Measurements from ENCODE around the gene MRLN. TPM values are rescaled to one million over a fixed set of nuclear protein-coding genes. Genes with fewer than 3 reads are reported as not detected.

MRLN gene
- polyA plus RNA-seq, 1 of the 3 experiments (the other 2 are of a cell fraction) = not detected

GRCh38 chr10:59702347-59702746, 50.9 kb downstream of the MRLN start:
- Histone ChIP-seq H3K4me3 (ENCODE audit: low read depth in 2 of 2, low read length in 1 of 2) (no peak overlapping the region), H4K20me1 (ENCODE audit: insufficient read depth) (no peaks in the 10 kb centered on the region), H3K4me2 (no peak overlapping the region), H3K27me3 (ENCODE audit: insufficient read depth) (no peaks in the 10 kb centered on the region), H3K27ac (ENCODE audit: low read depth in 2 of 2, low read length in 1 of 2) (no peak overlapping the region), H3K4me1 (ENCODE audit: control insufficient read depth in 1 of 2, insufficient read depth in 2 of 2, low read depth in 1 of 2, low read length in 1 of 2) (no peaks in the 10 kb centered on the region), H3K9me3 (no peaks in the 10 kb centered on the region), H3K9ac (no peak overlapping the region), H3F3A (replicated peaks; ENCODE audit: insufficient read depth) (no peaks in the 10 kb centered on the region), H3K79me2 (ENCODE audit: insufficient read depth) (no peaks in the 10 kb centered on the region), H3K36me3 (replicated peaks in 1 of 2; ENCODE audit: control insufficient read depth in 1 of 2, insufficient read depth in 2 of 2, low read length in 1 of 2) (no peaks in the 10 kb centered on the region), H3K9me2 (no peaks in the 10 kb centered on the region), H2AFZ (ENCODE audit: low read depth) (no peak overlapping the region)
- no peak for TF ChIP-seq SIN3A (IDR thresholded peaks at IDR 0.05; ENCODE audit: borderline replicate concordance, low read depth, low read length)
- TF ChIP-seq REST (IDR thresholded peaks at IDR 0.05; ENCODE audit: low read depth, low read length) = no peak
- no peak for TF ChIP-seq PBX3 (IDR thresholded peaks at IDR 0.05)
- no peak for TF ChIP-seq MEF2A (IDR thresholded peaks at IDR 0.05; ENCODE audit: borderline replicate concordance, low read depth)
- no peak for TF ChIP-seq YY1 (IDR thresholded peaks at IDR 0.05; ENCODE audit: low read depth)
- no peak for TF ChIP-seq TEAD4 (IDR thresholded peaks at IDR 0.05; ENCODE audit: borderline replicate concordance, insufficient read depth)
- no peak for TF ChIP-seq EZH2phosphoT487 (IDR thresholded peaks at IDR 0.05; ENCODE audit: borderline replicate concordance, low read depth)
- TF ChIP-seq ELF1 (IDR thresholded peaks at IDR 0.05) = no peak
- TF ChIP-seq TAF1 (IDR thresholded peaks at IDR 0.05; ENCODE audit: borderline replicate concordance, low read depth, low read length) = no peak
- no peak for TF ChIP-seq GABPA (IDR thresholded peaks at IDR 0.05; ENCODE audit: low read depth)
- TF ChIP-seq USF2 (IDR thresholded peaks at IDR 0.05; ENCODE audit: borderline replicate concordance, low read depth, low read length) = no peak
- no peak for TF ChIP-seq MXI1 (IDR thresholded peaks at IDR 0.05; ENCODE audit: low read depth, low read length)
- no peak for TF ChIP-seq POLR2AphosphoS5 (IDR thresholded peaks at IDR 0.05; ENCODE audit: low read depth, low read length)
- POLR2A ChIA-PET = no interaction called here
- DNase-seq = no peak
- 76% methylated on average over 4 of the region's 4 CpGs for WGBS (ENCODE audit: low lambda C conversion rate)
- CTCF ChIA-PET = no interaction called here

Data from SK-N-SH (cell line).